ENCODE data around the gene EPHA4.

Gene EPHA4

DNA sequence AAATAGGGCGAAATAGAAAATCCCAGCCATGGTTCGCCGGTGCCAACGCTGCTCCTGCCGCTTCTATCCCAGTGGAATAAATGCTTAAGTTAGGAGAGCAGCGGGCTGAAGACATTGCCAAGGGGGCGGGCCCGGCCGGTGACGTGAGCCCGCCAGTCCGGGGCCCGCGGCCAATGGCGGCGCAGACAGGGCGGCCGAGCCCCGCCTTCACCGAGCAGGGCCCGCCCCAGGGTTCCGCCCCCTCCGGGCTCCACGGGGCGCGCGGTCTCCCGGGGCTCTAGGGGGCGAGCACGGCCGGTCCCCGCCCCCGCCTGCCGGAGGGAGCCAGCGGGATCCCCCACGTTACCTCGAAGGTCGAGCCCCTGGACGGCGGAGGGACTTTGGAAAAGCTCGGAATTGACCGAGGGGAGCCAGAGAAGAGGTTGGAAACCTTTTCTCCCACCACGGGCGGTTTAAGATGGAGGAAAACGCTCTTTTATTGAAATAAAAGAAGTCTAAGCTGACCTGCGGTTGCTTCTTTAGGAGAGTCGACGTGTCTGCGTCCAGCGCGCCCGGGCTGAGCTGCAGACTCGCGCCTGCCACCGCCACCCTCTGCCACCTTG, at the start of gene EPHA4:
TSS of gene EPHA4 (minus strand) at position 86 of the 602 bp plus-strand sequence. CDS start at position 30, 56 bp downstream.
- DNase-seq = peak; percentile 48

DNA sequence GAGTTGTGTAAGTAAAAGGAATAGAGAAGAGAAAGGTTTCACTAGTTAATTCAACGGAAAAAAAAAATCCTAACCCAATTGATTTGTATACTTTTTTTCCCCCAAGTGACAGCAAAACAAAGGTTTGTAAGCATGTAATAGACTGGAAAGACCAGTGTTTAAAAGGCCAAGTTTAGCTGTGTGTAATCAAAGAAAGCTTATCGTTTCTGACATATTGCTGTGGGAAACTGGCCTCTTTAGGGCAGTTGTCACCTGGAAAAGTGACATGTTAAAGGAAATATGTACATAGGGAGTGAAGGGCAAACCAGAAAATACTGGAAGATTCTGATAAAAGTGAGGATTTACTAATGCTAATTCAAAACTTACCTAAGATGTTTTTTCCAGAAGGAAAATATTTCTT, 45.9 kb upstream of the EPHA4 start:
- DNase-seq = no peak

DNA sequence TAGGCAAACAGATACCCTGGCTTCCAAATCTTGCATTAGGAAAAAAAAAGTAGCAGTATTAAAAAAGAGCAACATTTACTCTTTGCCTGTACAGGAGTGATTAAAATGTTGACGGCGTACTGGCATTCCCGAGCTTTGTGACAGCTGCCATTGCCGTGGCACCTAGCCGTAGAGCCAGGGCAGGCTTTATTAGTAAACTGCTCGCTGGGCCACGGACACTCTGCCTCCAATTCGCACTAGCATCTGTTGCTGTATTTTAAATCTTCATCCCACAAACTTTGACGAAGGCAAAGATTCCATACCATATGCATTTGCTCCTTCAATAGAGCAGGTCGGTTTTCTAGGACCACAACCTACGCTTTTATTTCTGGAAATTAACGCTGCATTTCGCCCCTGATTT, 44.5 kb upstream of the EPHA4 start:
- DNase-seq = no peak

DNA sequence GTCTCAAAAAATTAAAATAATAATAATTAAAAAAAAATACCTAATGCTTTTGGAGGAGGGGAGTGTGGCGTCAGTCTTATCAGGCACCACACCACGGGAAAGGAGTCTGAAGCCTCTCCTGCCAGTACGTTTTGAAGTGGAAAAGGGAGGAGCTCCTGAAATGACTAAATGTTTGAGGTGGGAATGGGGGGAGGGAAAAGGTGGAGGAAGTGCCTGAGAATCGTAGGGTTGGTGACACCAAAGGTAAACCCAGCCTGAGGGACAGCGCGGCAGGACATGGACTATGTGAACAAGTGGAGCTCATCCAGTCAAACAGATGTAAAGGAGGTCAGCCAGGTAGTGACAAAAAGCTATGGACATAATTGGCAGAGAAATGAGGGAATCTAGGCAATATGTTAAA, 42.2 kb upstream of the EPHA4 start:
- no peak for DNase-seq

DNA sequence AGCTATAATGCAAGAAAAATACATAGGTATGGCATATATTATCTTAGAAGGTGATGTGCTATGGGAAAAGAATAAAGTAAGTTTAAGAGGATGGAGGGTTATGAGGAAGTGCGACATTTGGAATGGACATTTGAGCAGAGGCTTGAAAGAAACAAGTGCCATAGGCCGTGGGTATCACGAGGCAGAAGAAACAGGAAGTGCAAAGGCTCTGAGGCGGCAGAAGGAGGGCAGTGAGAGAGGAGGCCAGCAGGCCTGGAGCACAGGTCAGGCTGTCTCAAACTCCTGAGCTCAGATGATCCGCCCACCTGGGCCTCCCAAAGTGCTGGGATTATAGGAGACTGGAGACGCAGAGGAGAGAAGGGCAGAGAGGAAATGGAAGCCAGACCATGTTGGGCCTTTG, 40.7 kb upstream of the EPHA4 start:
- DNase-seq = no peak

DNA sequence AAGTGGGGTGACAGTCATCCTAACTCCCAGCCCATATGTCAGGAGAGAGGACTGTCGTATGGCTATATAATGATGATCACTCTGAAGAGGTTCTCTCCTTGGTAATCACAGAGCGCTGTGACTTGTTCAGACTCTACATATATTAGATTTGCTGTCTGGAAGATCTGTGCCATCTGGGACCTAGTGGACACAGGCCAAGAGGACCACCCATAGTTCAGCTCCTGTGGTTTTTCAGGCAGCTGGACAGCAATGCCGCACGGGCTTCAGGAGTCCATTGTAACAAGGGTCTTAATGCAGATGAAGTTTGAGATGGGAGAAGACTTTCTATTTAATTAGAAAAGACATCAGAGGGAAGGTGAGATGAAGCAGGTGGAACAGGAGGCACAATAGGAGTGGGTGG, 40.1 kb upstream of the EPHA4 start:
- DNase-seq = no peak

DNA sequence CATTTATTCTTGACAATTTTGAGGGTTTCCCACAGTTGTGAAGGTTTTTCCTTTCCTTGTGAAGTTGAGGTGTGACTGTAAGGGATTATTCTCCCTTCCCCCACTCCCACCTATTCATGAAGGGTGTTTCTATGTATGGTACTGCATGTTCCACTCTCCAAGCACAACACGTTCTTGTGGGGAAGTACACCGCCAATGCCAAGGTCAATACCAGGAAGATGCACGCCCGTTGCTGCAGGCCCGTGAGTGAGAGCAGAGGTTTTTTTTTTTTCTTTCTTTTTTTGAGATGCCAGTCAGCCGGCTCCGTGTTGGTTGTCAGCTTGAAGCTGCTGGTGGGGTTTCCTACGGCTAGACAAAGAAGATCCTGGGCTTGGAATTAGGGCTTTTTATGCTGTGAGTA, 38.6 kb upstream of the EPHA4 start:
- DNase-seq = no peak

DNA sequence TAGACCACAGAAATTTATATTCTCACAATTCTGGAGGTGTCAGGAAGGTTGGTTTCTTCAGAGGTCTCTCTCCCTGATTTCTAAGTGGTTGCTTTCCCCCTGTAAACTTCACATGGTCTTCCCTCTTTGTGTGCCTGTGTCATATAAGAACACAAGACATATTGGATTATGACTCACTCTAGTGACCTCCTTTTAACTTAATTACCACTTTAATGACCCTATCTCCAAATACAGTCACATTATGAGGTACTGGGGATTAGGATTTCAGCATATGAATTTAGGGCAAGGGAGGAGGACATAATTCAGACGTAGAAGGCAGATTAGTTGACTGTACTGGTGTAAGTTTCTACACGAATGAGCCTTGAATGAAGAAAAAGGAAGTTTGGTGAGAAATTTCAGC, 38.2 kb upstream of the EPHA4 start:
- no peak for DNase-seq

DNA sequence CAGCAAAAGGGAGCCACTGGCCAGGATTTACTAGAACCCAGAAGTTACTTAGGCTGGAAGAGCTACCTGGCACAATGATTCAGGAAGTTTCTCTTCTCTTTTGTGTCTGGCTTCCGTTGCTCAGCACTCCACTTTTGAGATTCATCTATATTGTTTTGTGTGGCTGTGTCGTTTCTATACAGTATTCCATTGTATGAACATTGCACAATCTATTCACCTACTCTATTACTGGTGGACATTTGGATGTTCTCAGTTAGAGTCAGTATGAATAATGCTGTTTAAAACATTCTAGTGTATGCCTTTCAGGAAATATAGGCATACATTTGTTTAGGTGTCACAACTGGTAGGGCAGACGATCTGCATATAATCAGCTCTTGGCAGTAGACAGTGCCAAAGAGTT, 36.3 kb upstream of the EPHA4 start:
- DNase-seq = no peak

DNA sequence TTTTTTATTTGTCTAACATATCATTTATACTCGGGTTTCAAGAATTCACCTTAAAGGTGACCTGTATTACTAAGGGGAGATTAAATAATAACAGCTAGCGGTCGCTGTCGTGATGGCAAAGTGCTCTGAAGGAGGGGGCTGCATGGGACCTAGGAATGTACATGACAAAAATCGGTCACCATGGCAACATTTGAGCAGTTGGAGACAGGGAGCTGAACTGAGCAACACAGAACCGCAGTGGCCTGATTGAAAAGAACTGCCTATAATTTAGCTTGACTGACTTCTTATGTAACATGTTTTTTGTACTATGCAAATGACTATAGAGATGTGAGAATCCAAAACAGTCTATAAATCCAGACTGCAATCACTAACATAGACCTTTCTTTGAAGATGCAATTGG, 34.3 kb upstream of the EPHA4 start:
- DNase-seq = no peak

DNA sequence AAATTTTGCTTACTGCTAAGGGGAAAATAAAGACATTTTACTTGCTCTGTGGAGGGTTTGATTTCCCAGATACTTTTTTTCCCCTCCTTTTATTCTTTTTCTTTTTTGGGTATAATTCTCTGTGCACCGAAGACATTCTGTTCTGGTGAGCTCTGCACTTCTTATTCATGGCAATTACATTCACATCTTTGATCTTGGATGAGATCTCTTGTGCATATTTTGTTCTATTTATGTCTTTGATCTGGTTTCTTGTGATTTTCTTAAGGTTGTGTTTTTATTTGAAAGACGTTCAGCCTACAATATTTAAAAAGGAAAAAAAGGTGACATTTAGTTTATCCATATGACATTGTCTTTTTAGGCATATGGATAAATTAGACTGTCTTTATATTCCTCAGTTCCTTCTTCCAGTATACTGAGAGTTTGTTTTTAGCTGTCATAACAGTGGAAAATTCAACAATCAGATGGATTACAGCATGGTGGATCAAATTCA, 33.7 kb upstream of the EPHA4 start:
- no peak for DNase-seq

DNA sequence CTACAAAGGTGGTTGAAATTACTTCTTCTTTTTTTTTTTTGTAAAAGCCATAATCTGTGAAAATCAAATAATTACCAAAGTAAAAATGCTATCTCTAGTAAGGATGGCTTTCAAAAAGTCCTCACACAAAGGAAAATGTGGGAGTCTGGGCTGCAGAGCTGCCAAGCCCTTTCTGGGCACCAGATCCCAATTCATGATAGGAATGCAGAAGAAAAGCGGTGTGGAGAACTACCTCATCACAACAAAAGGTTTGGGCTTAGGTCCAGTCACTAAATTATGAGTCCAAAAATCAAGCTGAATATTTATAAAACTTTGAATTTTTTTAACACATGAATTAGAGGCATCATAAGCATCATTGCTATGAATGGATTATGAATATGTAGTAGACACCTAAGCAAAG, 30.8 kb upstream of the EPHA4 start:
- no peak for DNase-seq

DNA sequence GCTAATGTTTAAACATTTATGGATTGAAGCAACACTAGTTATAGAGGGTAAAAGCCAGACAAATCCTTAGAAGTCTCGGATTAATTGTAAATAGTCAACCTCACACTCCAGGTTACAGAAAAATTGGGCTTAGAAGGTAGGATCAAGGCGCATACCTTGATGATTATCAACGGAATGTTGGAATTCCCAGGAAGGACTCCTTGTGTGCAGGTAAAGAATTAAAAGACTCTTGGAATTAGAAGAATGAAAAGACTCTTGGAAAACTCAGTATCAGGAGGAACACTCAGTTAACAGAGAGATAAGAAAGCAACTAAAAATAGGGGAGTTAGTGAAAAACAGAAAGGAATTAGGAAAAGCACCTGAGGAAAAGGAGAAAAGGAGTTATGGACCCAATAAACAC, 29.3 kb upstream of the EPHA4 start:
- DNase-seq = no peak

DNA sequence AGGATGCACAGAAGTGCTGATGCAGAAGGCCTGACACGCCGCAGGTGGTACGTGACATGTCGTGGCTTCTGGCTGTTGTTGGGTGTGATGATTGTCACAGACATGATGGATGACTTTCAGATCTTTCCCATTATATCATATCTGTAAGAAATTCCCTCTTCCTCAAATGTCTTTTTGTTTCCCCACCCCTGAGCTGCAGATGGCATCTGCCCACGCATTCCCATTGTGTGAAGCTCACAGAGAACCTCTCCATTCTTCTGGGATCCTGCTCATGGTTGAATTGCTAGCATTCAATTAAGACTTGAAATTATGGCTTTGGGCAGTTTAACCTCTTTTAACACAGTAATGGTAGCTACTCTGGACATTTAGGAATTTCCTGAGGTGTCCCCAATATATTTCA, 28.3 kb upstream of the EPHA4 start:
- DNase-seq = no peak

DNA sequence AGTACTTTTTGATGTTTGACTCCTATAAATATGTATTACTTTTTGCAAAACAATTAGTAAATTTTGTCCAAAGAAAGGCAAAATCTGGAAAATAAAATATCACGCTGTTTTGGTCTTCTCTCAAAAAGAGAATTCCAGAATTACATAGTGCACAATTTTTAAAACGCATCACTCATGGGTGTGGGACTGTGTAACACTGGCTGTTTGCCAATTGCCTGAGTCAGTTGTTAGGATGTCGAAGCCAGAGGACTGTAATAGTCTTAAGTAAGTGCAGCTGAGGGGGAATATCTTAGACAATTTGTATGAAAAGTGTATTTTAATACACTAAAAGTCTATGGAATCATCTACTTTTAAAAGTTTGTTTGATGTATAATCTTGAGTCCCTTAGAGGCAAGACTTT, 24.1 kb upstream of the EPHA4 start:
- DNase-seq = no peak

DNA sequence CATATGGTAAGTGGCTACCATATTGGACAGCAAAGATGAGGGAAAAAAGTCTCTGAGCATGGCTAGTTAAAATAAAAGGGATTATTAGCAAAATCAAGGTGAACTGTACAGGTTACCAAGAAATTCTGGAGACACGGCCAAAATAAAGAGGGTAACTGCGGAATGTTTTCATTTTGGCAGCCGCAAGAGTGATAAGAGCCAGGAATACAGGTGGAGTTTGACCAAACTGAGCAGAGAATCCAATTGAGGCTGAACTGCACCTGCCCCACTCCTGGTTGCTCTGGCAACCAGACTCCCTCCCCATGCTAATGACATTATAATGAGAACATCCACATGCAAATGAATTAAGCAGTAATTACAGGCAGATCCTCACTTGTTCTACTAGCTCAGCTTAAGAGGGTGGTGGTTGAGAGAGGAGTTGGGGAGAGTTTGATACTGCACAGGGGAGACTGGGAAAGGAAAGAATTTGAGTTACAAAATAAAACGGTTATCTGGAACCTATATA, 18.8 kb upstream of the EPHA4 start:
- no peak for DNase-seq

DNA sequence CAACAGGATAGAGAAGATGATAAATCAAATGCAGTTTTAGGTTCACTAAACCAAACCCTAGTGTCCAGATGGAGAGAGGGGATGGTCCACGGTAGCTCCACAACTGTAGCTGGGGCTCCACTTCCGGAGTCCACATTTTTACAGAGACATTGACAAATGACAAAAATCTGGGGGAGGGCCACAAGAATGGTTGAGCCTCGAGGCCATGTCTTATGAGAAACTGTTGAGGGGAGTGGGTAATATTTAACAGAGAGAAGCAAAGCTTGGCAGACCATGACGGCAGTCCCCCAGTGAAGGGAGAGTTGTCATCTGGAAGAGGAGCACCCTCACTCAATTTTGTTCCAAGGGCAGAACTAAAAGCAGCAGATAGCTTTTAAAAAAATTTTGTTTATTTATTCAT, 17.6 kb upstream of the EPHA4 start:
- no peak for DNase-seq

DNA sequence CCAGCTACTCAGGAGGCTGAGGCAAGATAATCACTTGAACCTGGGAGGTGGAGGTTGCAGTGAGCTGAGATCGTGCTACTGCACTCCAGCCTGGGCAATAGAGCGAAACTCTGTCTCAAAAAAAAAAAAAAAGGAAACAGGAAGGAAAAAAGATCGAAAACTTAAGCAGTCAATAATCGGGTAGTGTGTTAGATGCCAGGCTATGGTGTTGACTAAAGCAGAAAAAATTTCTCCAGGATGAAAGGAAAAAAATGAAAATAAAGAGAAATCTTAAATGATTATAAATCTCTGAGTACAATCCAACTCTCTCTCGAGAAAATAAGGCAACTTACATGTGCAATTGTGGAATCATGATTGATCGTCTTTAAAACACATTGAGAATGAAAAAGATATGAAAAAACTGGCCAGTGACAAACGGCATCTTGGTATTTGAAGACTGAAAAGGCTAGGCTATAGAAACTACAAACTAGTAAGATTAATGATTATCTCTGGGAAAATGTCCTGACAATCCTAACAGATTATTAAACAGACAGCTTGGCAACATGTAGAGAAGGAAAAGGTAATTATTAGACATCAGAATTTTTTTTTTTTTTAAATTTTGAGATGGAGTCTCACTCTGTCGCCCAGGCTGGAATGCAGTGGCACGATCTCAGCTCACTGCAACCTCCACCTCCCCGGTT, 16.3 kb upstream of the EPHA4 start:
- DNase-seq = no peak

DNA sequence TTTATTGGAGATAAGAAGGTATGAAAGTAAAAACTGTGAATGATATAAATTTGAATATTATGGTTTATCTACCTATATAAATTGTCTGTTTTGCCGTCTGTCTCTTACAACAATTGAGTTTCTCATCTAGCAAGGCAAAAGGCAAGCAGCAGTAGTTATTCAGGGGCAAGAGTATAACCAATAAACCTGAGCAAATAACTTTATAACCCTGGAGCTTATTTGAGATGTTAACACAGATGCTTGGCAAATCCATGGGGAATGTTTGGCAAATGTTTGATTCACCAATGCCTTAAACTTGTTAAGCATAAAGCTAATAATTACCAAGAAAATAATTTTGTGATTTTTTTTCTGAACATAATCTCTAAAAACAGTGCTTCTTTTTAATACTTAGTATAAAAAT, 9.9 kb upstream of the EPHA4 start:
- DNase-seq = no peak

DNA sequence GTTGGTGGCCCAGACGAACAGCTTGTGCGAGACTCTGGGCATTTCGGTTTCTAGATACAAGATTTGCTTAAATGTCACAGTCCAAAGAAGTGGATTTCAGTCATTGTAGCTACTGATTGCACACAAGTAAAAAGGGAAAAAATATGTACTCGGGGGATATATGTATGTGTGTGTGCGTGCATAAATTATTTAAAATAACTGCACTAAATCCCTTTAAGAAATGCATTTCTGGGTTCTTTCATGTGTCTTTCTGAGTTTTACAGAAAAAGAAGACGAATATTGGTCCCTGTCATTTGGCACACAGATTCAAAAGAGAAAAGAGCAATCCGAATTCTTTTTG, 2.1 kb upstream of the EPHA4 start:
- no peak for DNase-seq

DNA sequence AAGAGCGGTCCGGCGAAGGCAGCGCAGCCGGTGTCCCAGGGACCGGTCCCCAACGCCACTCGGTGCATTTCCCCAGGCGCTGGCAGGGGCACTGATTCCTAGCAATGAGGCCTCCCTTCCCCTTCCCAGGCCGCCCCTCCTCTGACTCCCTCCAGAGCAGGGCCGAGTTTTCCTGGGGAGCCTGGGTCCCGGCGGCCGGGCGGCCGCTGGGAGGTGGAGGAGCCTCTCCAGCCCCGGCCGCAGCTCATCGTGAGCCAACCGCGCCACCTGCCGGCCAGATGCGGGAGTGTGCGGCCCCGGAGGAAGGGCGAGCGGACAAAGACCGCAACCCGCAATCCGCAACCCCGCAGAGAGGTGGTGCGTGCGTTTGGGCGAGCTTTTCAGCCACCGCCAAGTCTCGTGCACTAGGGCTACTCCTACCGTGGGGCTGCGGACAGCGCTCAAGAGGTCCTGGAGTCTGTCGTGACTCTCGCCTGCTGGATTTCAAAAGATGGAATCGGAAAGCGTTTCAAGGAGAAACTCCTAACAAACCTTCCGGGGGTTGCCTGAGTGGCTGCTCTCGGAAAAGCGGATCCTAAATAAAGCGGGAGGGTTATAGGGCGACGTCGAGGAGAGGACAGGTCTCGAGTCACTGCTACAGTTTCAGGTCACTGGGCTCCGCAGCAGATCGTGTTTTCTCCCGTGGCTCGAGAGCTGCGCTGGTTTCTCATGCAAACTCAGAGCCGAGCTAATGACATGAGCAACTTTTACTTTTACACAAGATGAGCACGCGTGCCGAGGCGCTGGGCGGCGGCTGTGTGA, 1.5 kb upstream of the EPHA4 start:
- DNase-seq = peak; percentile 71

DNA sequence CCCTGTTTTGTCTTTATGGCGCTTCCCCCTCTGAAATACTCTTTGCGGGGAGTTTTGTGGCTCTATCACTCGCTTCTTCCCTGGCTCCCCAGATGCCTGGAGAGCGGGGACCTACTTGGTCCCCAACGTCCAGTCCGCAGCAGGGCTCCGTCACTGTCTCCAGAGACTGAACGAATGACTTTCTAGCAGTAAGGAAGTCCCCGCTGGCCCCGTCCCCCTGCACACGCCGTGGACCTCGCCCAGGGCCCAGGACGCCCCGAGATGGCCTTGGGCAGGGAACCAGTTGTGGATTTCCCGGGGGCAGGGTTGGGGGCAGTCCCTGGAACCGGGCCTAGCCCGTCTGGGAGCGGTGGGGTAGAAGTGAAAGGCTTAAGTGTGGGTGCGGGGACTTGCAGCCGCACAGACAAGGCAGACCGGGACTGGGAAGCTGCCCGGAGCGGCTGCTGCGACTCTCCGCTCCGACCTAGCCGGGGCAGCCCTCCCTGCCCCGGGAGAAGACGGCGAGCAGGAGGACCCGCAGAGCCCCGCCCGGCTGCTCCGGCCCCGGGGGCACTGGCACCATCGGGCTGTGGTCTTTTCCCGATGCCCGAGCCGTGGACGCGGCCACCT, 821 bp upstream of the EPHA4 start:
- DNase-seq = no peak

DNA sequence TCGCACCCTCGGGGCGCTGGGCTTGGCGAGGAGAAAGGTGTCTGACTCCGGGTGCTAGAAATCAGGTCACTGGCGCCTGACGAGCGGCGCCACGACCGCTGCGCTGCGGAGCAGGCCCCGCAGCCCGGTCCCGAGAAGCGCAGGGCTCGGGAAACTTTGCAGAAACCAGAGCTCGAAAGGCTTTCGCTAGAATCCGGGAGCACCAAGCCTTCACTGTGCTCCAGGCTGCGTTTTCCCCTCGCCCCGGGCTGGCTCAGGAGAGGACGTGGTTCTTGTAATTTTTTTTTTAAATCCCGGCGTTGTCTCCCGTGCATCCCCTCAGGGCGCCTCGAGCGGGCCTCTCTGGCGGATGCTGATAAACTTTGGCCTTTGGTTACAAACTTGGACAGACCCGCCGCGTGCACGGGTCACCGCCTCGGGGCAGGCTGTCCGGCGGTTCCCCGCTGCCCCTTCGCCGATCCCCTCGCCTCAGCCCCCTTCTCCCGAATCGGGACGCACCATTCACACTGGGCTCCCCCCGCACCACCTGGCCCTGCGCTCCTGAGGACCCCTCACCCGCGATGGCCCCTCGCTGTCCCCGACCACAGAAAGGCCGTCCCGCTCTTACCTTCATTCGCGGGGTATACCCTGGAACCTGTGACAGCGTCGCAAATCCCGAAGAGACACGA, 419 bp downstream of the EPHA4 start:
- DNase-seq = no peak
